Epithelial cell of esophagus (primary cell): Measurements from ENCODE around the gene SMPDL3B.

Source experiments
- DNase-seq: peaks from one replicate; pipeline ENCODE4 v3.0.0; 2010; ENCODE audit warnings: low read depth
- H3K4me3 ChIP-seq: 2 replicates; pipeline ENCODE4 v1.5.1; 2011; ENCODE audit warnings: mild to moderate bottlenecking, low read length, control low read depth
- TF ChIP-seq, protein P1 (sequence below): IDR thresholded peaks from 2 replicates; pipeline ENCODE4 v1.5.1; 2011; ENCODE audit warnings: low read depth, mild to moderate bottlenecking, low read length, control low read depth, inconsistent platforms; ENCODE audit not compliant: insufficient read depth; ENCODE audit errors: missing control alignments

The SMPDL3B gene

DNA sequence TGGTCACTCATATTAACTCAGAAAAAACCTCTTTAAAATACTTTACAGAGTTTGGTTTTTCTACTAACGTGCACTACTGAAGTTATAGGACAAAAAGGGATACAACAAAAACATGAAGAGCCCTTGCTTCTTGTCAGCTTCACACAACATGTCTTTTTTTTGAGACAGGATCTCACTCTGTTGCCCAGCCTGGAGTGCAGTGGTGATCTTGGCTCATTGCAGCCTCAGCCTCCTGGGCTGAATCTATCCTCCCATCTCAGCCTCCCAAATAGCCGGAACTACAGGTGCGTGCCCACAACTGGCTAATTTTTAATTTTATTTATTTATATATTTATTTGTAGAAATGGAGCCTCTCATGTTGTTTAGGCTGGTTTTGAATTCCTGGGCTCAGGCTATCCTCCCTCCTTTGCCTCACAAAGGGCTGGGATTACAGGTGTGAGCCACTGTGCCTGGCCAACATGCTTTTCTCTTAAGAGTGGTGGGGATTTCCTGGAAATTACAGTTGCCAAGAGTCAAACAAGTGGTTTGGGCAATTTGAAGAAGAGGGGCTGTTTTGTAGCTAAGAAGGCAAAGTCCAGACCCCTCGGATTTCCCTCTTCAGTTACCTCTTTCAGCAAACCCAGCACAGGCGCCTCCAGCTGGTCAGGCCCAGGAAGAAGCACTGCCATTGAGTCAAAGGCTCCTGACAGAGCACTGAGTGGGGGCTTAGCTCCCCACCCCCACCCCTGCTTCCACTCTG is 6.4 kb upstream of the SMPDL3B start:
- no peak overlapping the region for H3K4me3 ChIP-seq
- TF ChIP-seq, protein P1, sequence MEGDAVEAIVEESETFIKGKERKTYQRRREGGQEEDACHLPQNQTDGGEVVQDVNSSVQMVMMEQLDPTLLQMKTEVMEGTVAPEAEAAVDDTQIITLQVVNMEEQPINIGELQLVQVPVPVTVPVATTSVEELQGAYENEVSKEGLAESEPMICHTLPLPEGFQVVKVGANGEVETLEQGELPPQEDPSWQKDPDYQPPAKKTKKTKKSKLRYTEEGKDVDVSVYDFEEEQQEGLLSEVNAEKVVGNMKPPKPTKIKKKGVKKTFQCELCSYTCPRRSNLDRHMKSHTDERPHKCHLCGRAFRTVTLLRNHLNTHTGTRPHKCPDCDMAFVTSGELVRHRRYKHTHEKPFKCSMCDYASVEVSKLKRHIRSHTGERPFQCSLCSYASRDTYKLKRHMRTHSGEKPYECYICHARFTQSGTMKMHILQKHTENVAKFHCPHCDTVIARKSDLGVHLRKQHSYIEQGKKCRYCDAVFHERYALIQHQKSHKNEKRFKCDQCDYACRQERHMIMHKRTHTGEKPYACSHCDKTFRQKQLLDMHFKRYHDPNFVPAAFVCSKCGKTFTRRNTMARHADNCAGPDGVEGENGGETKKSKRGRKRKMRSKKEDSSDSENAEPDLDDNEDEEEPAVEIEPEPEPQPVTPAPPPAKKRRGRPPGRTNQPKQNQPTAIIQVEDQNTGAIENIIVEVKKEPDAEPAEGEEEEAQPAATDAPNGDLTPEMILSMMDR: no peak
- DNase-seq: peak; percentile 59

GRCh38 chr1:27931184-27931583 is 3.6 kb upstream of the SMPDL3B start:
- TF ChIP-seq, protein P1: no peak
- no peak for DNase-seq

DNA sequence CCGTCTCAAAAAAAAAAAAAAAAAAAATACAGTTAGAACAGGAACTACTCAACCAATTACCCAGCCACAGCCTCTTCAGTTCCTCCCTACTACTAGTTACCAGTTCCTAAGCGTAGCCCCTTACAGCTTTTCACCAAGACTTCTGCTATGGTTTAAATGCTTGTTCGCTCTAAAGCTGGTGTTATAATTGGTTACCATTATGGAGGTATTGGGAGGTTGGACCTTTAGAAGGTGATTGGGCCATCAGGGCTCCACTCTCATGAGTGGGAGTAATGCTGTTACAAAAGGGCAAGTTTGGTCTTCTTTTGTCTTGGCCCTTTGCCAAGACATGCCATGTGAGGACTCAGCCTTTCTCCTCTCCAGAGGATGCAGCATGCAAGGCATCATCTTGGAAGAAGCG is 3.0 kb upstream of the SMPDL3B start:
- TF ChIP-seq, protein P1: no peak

More at GRCh38 chr1:27931184-27931583, 3.6 kb upstream of the SMPDL3B start:
- no peak overlapping the region for H3K4me3 ChIP-seq

DNA sequence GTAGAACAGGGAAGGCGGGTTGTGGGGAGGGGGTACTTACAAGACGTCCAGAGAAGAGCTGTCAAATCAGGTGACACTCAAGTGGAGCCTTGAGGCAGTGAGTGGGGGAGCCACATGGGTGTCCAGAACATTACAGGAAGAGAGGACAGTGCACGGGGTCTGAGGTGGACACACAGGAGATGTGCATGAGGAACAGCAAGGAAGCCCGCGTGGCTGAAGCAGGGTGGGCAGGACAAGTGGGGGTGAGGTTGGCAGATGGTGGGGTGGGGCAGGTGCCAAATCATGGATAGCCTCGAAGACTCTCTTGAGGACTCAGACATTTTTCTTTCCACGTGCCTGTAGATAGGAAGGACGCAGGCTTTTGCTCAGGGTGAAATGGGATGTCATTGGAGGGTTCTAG is 921 bp downstream of the SMPDL3B start:
- TF ChIP-seq, protein P1: no peak
- no peak for DNase-seq
- no peak overlapping the region for H3K4me3 ChIP-seq

More for the DNA sequence above, 3.0 kb upstream of the SMPDL3B start:
- H3K4me3 ChIP-seq: no peak overlapping the region
- DNase-seq: peak; percentile 22

- no peak overlapping the region for H3K4me3 ChIP-seq
Observed at GRCh38 chr1:27936370-27936769, 1.6 kb downstream of the SMPDL3B start.

GRCh38 chr1:27937524-27937836 is 2.7 kb downstream of the SMPDL3B start:
- no peak overlapping the region for H3K4me3 ChIP-seq
- no peak for DNase-seq
- TF ChIP-seq, protein P1: no peak

More at GRCh38 chr1:27936370-27936769, 1.6 kb downstream of the SMPDL3B start:
- DNase-seq: no peak
- TF ChIP-seq, protein P1: no peak

DNA sequence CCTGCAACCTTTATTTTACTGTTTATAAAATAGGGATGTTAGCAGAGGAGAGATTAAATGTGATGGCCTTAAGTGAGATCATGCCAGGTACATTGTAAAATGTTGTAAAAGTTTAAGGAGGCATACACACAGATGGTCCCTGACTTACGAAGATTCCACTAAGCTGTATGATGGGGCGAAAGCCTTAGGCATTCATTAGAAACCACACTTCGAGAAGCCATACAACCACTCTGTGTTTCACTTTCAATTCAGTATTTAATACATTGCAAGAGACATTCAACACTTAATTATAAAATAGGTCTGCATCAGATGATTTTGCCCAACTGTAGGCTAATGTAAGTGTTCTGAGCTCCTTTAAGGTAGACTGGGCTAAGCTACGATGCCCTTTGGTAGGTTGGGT is 3.7 kb downstream of the SMPDL3B start:
- TF ChIP-seq, protein P1: no peak
- DNase-seq: no peak
- H3K4me3 ChIP-seq: no peak overlapping the region
